Brain pericyte (primary cell): Measurements from ENCODE around the gene CYP46A1.

Source experiments
- DNase-seq: peaks from one replicate; pipeline ENCODE4 v3.0.0-alpha.2; 2012; ENCODE audit warnings: low read depth, low spot score

CYP46A1 gene

GRCh38 chr14:99715266-99716000 lies 31.3 kb downstream of the CYP46A1 start:
- no peak for DNase-seq

DNA sequence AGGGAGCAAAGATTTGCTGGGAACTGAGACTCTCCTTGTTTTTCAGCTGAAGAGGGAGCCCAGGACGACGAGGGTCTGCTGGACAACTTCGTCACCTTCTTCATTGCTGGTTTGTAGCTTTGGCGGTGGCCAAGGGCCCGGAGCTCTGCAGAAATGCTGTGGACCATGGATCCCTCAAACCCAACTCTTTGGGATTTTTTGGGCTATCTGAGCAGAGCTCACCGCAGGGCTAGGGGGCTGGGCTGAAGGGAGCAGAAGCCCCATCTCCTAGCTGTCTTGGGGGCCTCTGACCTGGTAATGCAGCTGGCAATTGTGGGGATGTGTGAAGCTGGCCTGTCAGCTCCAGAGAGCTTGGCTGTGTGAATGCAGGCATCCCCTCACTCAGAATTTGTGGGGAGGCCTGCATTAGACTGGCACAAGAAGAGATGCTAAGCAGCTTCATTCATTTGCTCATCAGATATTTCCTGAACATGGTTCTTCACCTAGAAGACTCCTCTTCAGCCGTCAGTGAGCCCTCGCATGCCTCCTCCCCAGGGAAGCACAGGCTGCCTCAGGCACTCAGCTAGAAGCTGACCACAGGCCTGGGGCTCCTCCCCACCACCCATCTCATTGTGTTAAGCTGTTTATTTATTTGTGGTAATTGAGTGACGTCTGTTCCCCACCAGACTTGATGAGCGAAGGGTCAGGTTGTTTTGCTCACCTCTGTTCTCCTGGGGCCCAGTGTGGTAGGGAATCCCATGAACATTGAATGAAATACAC lies 32.2 kb downstream of the CYP46A1 start:
- DNase-seq = no peak

- DNase-seq = no peak
Measured at GRCh38 chr14:99716850-99717681, 33.0 kb downstream of the CYP46A1 start.

GRCh38 chr14:99717682-99718013 lies 33.5 kb downstream of the CYP46A1 start:
- no peak for DNase-seq

DNA sequence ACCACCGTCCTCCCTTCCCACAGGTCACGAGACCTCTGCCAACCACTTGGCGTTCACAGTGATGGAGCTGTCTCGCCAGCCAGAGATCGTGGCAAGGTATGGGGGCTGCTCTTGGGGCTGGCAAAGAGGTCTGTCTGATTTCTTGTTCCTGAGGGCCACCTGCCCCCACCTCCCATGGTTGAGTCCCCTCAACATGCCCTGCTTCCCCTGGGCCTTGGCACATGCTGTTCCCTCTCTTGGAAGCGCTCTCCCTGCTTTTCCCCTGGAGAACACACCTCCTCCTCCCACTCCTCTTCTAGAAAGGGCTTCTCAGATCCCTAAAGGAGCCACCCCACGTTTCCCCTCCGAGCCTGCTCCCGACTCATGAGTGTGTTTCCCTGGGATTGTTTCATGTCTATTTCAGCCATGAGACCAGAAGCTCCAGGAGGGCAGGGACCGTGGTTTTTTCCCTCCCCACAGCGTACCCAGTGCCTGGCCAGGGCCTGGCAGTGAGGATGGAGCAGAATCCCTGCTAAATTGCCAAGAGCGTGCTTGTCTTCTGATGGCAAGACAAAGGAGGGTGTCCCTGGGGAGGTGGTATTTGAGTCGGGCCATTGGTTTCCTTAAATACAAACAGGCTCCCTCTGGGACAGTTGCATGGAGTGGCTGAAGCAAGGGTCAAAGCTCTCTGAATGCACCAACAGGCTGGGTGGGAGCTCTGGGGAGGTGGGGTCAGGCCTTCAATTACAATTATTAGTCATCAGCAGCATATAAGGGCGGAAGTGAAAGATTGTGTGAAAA lies 34.1 kb downstream of the CYP46A1 start:
- no peak for DNase-seq

DNA sequence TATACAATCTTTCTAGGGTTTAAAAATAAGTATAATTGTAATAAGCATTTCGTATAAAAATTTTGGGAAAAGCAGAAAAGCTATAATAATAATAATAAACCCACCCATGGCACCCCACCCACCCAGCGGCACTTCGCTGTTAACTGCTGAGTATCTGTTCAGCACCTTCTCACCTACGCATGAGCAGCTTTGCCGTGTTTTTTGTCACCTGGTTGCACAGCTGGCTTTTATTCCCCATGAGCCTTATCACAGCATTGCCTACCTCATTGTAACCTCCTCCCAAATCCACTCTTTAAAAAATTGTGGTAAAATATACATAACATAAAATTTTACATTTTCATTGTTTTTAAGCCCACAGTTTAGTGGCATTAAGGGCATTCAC lies 34.7 kb downstream of the CYP46A1 start:
- DNase-seq = no peak

GRCh38 chr14:99720941-99721791 lies 37.1 kb downstream of the CYP46A1 start:
- DNase-seq = no peak

DNA sequence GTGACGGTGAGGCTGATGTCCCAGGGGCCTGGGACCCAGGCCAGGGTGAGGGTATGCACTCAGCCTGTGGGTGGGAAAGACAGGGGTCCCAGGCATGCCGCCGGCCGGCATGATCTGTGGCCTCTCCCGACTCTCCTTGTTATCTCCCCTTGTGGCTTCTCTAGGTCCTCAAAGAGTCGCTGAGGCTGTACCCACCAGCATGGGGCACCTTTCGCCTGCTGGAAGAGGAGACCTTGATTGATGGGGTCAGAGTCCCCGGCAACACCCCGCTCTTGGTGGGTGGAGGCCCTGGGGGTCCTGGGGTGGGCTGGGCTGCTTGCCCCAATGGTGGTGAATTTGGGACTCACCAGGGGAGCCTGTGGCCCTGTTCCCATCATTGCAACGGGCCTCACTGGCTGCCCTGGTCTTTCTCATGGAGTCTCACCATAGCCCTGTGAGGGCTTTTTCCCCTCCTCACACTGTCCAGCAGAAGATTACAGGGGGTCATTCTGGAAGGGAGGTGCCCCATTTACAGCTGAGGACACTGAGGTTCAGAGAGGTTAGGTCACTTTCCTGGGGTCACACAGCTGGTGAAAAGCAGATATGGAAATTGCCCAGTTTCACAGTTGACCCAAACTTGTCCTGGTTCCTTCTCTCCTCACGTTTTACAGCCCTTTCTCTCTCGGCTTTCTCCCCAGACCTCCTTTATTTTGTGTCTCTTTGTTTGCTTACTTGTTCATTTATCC lies 37.9 kb downstream of the CYP46A1 start:
- DNase-seq = no peak

GRCh38 chr14:99722741-99723140 lies 38.6 kb downstream of the CYP46A1 start:
- no peak for DNase-seq

- DNase-seq = no peak
Measured at GRCh38 chr14:99724196-99724891, 40.2 kb downstream of the CYP46A1 start.

GRCh38 chr14:99724939-99725773 lies 41.1 kb downstream of the CYP46A1 start:
- no peak for DNase-seq

DNA sequence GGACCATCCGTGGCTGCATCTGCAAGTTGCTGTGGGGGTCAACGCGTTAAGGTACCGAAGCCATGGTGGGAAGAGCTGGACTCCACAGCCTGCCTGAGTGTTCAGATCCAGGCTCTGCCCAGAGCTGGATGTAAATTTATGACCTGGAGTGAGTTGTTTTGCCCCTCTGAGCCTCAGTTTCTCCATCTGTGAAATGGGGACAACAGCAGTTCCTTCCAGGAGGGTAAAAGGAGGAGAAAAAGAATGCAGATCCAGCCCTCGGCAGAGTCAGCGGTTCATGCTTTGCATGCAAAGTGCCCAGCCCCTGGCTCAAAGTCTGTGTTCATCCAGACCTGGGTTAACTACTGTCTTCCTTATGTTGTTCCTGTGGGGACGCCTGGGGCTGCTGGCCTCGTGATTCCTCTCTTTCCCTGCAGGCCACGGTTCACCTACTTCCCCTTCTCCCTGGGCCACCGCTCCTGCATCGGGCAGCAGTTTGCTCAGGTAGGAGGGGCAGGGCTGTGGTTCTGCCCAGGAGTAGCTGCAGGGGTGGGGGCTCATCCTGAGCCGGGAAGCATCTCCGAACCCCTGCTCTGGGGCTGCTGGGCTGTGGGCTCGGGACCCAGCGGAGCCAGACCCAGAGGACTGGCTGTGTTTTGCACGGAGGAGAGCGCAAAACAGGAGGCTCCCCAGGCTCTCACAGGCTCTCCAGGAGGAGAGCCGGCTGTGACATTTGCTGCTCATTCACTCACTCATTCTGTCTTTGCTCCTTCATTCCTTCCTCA lies 41.9 kb downstream of the CYP46A1 start:
- DNase-seq = no peak

DNA sequence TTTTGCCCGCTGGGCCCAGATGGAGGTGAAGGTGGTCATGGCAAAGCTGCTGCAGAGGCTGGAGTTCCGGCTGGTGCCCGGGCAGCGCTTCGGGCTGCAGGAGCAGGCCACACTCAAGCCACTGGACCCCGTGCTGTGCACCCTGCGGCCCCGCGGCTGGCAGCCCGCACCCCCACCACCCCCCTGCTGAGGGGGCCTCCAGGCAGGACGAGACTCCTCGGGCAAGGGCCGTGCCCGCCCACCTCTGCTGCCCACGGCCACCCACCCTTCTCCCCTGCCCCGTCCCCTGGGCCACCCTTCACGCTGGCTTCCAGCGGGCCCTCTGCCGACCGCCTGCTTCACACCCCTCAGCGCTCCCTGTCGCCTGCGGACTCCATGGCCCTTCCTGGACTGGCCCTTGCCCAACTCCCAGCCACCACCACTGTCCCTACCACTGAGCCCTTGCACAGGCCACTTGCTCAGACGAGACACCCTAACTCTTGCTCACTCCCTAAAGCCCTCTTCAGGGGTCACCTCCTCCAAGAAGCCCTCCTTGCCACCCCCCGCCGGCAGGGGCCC lies 42.5 kb downstream of the CYP46A1 start:
- no peak for DNase-seq

- no peak for DNase-seq
Measured at GRCh38 chr14:99727096-99727870, 43.2 kb downstream of the CYP46A1 start.

DNA sequence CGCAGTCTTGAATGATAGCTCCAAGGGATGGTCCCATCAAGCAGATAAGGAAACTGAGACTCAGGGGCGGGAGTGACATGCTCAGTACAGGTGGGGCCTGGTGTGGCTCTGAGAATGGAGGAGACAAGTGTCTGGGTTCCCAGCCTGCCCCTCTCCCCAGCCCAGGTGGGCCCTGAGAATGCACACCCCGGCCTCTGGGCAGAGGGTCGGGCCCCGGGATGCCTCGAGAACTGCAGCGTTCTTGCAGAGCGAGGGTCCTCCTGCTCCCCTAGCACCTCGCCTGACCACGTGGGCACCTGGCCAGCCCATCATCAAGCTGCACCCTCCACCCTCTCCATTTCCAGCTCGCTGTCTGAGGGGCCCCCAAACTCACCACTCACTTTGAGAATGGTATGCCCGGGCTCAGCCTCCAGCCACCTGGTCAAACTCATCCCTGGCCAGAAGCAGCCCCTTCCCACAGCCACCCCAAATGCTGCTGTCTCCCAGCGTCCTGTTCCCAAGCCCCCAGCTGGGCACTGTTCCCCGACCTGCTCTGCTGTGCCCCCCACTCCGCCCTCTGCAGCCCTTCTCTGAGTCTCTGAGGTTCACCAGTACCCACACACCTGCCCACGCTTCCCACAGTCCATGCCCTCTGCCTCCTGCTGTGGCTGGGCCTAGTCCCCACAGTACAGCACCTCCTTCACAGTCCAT lies 44.3 kb downstream of the CYP46A1 start:
- no peak for DNase-seq

DNA sequence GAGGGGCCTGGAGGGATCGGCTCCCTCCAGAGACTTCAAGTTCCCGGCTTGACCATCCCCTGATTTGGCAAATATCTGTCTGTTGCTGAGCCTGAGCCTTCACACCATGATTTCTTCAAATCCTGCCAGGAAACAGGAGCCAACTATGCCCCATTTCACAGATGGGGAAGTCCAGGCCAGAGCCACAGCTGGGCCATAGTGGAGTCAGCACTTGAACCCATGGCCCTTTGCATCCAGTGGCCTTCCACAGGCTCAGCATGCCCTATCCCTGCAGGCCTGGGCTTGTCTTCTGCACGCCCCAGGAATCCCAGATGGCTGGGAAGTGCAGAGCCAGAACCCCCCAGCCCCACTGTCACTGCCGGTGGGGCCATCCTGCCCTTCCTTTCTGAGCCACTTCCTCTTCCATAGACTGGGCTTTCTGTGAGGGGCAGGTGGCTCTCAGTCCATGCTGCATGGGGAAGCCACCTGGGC lies 44.9 kb downstream of the CYP46A1 start:
- no peak for DNase-seq
